ENCODE results near the gene UNKL.

- TF ChIP-seq CTCF (conservative IDR thresholded peaks at IDR 0.05): no peak
- TF ChIP-seq EZH2 (IDR thresholded peaks at IDR 0.05; ENCODE audit: low read depth): no peak
Observed at GRCh38 chr16:1403733-1404132, 10.8 kb downstream of the UNKL start.

Measured in PC-9 (cell line).